Lower leg skin (tissue), 3 donors: ENCODE results near the gene NDST4.

ENCODE experiments used
- CTCF ChIP-seq, 3 donors: fragments of 450-650 bp; IDR thresholded peaks; one replicate each; pipeline ENCODE4 v1.5.1; 2016; ENCODE audit warnings: antibody characterized with exemption in 3 of 3, mild to moderate bottlenecking in 3 of 3, moderate library complexity in 2 of 3
- POLR2A ChIP-seq, 2 donors: fragments of 450-650 bp; IDR thresholded peaks; one replicate each; pipeline ENCODE4 v1.6.1; 2016 to 2017; ENCODE audit warnings: antibody characterized with exemption in 2 of 2, mild to moderate bottlenecking in 1 of 2, moderate library complexity in 1 of 2

- TF ChIP-seq CTCF (IDR thresholded peaks at IDR 0.05) (no peak), POLR2A (IDR thresholded peaks at IDR 0.05) (no peak)
Observed at GRCh38 chr4:114964026-114964425, 149.4 kb downstream of the NDST4 start.
